ENCODE results near the gene APCDD1L.

The APCDD1L gene

GRCh38 chr20:58444746-58445255 lies 70.4 kb downstream of the APCDD1L start:
- no peak for DNase-seq (ENCODE audit: low read depth, low spot score)
- Histone ChIP-seq H3K27ac (no peak overlapping the region), H3K9ac (ENCODE audit: insufficient read length) (no peak overlapping the region), H3K4me3 (no peak overlapping the region), H3K9me3 (ENCODE audit: low read depth, low read length) (no peaks in the 10 kb centered on the region), H3K36me3 (ENCODE audit: insufficient read depth, low read length) (peaks cover 75% of the 10 kb centered on the region)
- TF ChIP-seq EZH2 (IDR thresholded peaks at IDR 0.05) (no peak), FOXP2 (optimal IDR thresholded peaks at IDR 0.05; ENCODE audit: control extremely low read depth, extremely low read length, insufficient read depth) (no peak)

GRCh38 chr20:58441723-58442122 lies 73.5 kb downstream of the APCDD1L start:
- H3K27ac ChIP-seq = no peak overlapping the region
- H3K9me3 ChIP-seq (ENCODE audit: low read depth, low read length) = no peaks in the 10 kb centered on the region
- no peak for DNase-seq (ENCODE audit: low read depth, low spot score)
- no peak for TF ChIP-seq FOXP2 (optimal IDR thresholded peaks at IDR 0.05; ENCODE audit: control extremely low read depth, extremely low read length, insufficient read depth)
- no peak for TF ChIP-seq EZH2 (IDR thresholded peaks at IDR 0.05)
- TF ChIP-seq POLR2AphosphoS5 (IDR thresholded peaks at IDR 0.05; ENCODE audit: borderline replicate concordance, low read depth, low read length) = no peak
- peaks cover 71% of the 10 kb centered on the region for H3K36me3 ChIP-seq (ENCODE audit: insufficient read depth, low read length)
- no peak overlapping the region for H3K9ac ChIP-seq (ENCODE audit: insufficient read length)
- no peak overlapping the region for H3K4me3 ChIP-seq

GRCh38 chr20:58440021-58440767 lies 75.0 kb downstream of the APCDD1L start:
- Histone ChIP-seq H3K27ac (peak overlapping the region; percentile 70), H3K36me3 (ENCODE audit: insufficient read depth, low read length) (peaks cover 60% of the 10 kb centered on the region)

GRCh38 chr20:58438970-58439808 lies 76.0 kb downstream of the APCDD1L start:
- Histone ChIP-seq H3K9me3 (ENCODE audit: low read depth, low read length) (no peaks in the 10 kb centered on the region), H3K36me3 (ENCODE audit: insufficient read depth, low read length) (peaks cover 50% of the 10 kb centered on the region), H3K27ac (peak overlapping the region; percentile 70), H3K9ac (ENCODE audit: insufficient read length) (peak overlapping the region; percentile 3), H3K4me3 (peak overlapping the region; percentile 52)
- TF ChIP-seq EZH2 (IDR thresholded peaks at IDR 0.05) (no peak), FOXP2 (optimal IDR thresholded peaks at IDR 0.05; ENCODE audit: control extremely low read depth, extremely low read length, insufficient read depth) (no peak), POLR2AphosphoS5 (IDR thresholded peaks at IDR 0.05; ENCODE audit: borderline replicate concordance, low read depth, low read length) (no peak; the same call in 1 of the 2 replicates)
- no peak for DNase-seq (ENCODE audit: low read depth, low spot score)

More at GRCh38 chr20:58440021-58440767, 75.0 kb downstream of the APCDD1L start:
- no peak for TF ChIP-seq EZH2 (IDR thresholded peaks at IDR 0.05)
- TF ChIP-seq FOXP2 (optimal IDR thresholded peaks at IDR 0.05; ENCODE audit: control extremely low read depth, extremely low read length, insufficient read depth) = no peak
- no peak for TF ChIP-seq POLR2AphosphoS5 (IDR thresholded peaks at IDR 0.05; ENCODE audit: borderline replicate concordance, low read depth, low read length)
- DNase-seq (ENCODE audit: low read depth, low spot score) = no peak
- no peaks in the 10 kb centered on the region for H3K9me3 ChIP-seq (ENCODE audit: low read depth, low read length)
- H3K9ac ChIP-seq (ENCODE audit: insufficient read length) = no peak overlapping the region
- H3K4me3 ChIP-seq = no peak overlapping the region

- TF ChIP-seq FOXP2 (optimal IDR thresholded peaks at IDR 0.05; ENCODE audit: control extremely low read depth, extremely low read length, insufficient read depth) (no peak), POLR2AphosphoS5 (IDR thresholded peaks at IDR 0.05; ENCODE audit: borderline replicate concordance, low read depth, low read length) (no peak), EZH2 (IDR thresholded peaks at IDR 0.05) (no peak)
- H3K9me3 ChIP-seq (ENCODE audit: low read depth, low read length) = no peaks in the 10 kb centered on the region
- DNase-seq (ENCODE audit: low read depth, low spot score) = no peak
- H3K9ac ChIP-seq (ENCODE audit: insufficient read length) = no peak overlapping the region
- H3K4me3 ChIP-seq = no peak overlapping the region
- H3K27ac ChIP-seq = no peak overlapping the region
- H3K36me3 ChIP-seq (ENCODE audit: insufficient read depth, low read length) = peaks cover 37% of the 10 kb centered on the region
These were observed 78.1 kb downstream of the APCDD1L start for GRCh38 chr20:58436868-58437645.

- TF ChIP-seq EZH2 (IDR thresholded peaks at IDR 0.05) = no peak
- H3K9ac ChIP-seq (ENCODE audit: insufficient read length) = no peak overlapping the region
- no peaks in the 10 kb centered on the region for H3K9me3 ChIP-seq (ENCODE audit: low read depth, low read length)
- peaks cover 33% of the 10 kb centered on the region for H3K36me3 ChIP-seq (ENCODE audit: insufficient read depth, low read length)
- no peak for DNase-seq (ENCODE audit: low read depth, low spot score)
- H3K27ac ChIP-seq = no peak overlapping the region
- H3K4me3 ChIP-seq = no peak overlapping the region
These were observed 80.0 kb downstream of the APCDD1L start for GRCh38 chr20:58435237-58435636.

GRCh38 chr20:58434326-58434725 lies 80.9 kb downstream of the APCDD1L start:
- H3K36me3 ChIP-seq (ENCODE audit: insufficient read depth, low read length) = peaks cover 32% of the 10 kb centered on the region
- H3K27ac ChIP-seq = no peak overlapping the region
- TF ChIP-seq EZH2 (IDR thresholded peaks at IDR 0.05) (no peak), POLR2AphosphoS5 (IDR thresholded peaks at IDR 0.05; ENCODE audit: borderline replicate concordance, low read depth, low read length) (no peak), FOXP2 (optimal IDR thresholded peaks at IDR 0.05; ENCODE audit: control extremely low read depth, extremely low read length, insufficient read depth) (no peak)
- no peaks in the 10 kb centered on the region for H3K9me3 ChIP-seq (ENCODE audit: low read depth, low read length)
- H3K9ac ChIP-seq (ENCODE audit: insufficient read length) = no peak overlapping the region
- DNase-seq (ENCODE audit: low read depth, low spot score) = no peak
- no peak overlapping the region for H3K4me3 ChIP-seq

GRCh38 chr20:58433759-58434158 lies 81.4 kb downstream of the APCDD1L start:
- Histone ChIP-seq H3K36me3 (ENCODE audit: insufficient read depth, low read length) (peaks cover 36% of the 10 kb centered on the region), H3K9ac (ENCODE audit: insufficient read length) (no peak overlapping the region), H3K9me3 (ENCODE audit: low read depth, low read length) (no peaks in the 10 kb centered on the region), H3K4me3 (no peak overlapping the region), H3K27ac (no peak overlapping the region)
- DNase-seq (ENCODE audit: low read depth, low spot score) = no peak
- TF ChIP-seq FOXP2 (optimal IDR thresholded peaks at IDR 0.05; ENCODE audit: control extremely low read depth, extremely low read length, insufficient read depth) = no peak
- no peak for TF ChIP-seq EZH2 (IDR thresholded peaks at IDR 0.05)
- no peak for TF ChIP-seq POLR2AphosphoS5 (IDR thresholded peaks at IDR 0.05; ENCODE audit: borderline replicate concordance, low read depth, low read length)
